GM19023 (cell line): ENCODE results near the gene USF3.
"Not testable (repeated sequence)": the region's sequence is repeated elsewhere in the genome, so short reads cannot be mapped to it uniquely, and the experiment has no call there.

Source experiments
- ATAC-seq: cut with Tn5 transposase; IDR thresholded peaks from one replicate; pipeline ENCODE4 v1.9.1; 2021; ENCODE audit warnings: mild to moderate bottlenecking, moderate library complexity; ENCODE audit not compliant: unreplicated experiment

Gene USF3

GRCh38 chr3:113654851-113655250, 41.6 kb downstream of the USF3 start:
- no peak for ATAC-seq

GRCh38 chr3:113654310-113654709, 42.1 kb downstream of the USF3 start:
- no peak for ATAC-seq

GRCh38 chr3:113649174-113649845, 47.1 kb downstream of the USF3 start:
- ATAC-seq, result no peak

GRCh38 chr3:113648524-113648923, 47.9 kb downstream of the USF3 start:
- ATAC-seq, result no peak

- ATAC-seq, result no peak
Observed at GRCh38 chr3:113643583-113643982, 52.9 kb downstream of the USF3 start.

GRCh38 chr3:113638910-113639309, 57.5 kb downstream of the USF3 start:
- ATAC-seq, result no peak

- no peak for ATAC-seq
Observed at GRCh38 chr3:113637756-113638155, 58.7 kb downstream of the USF3 start.

GRCh38 chr3:113636034-113636433, 60.4 kb downstream of the USF3 start:
- ATAC-seq, result not testable (repeated sequence)

- ATAC-seq, result no peak
Observed at GRCh38 chr3:113634782-113635474, 61.5 kb downstream of the USF3 start.

GRCh38 chr3:113631573-113631972, 64.9 kb downstream of the USF3 start:
- no peak for ATAC-seq

GRCh38 chr3:113630956-113631542, 65.4 kb downstream of the USF3 start:
- ATAC-seq, result no peak

GRCh38 chr3:113629584-113630421, 66.6 kb downstream of the USF3 start:
- no peak for ATAC-seq

- no peak for ATAC-seq
Observed at GRCh38 chr3:113628788-113629187, 67.7 kb downstream of the USF3 start.

GRCh38 chr3:113628316-113628715, 68.1 kb downstream of the USF3 start:
- no peak for ATAC-seq

- ATAC-seq, result no peak
Observed at GRCh38 chr3:113626503-113627371, 69.7 kb downstream of the USF3 start.

- ATAC-seq, result no peak
Observed at GRCh38 chr3:113625834-113626233, 70.6 kb downstream of the USF3 start.

GRCh38 chr3:113623811-113624210, 72.6 kb downstream of the USF3 start:
- ATAC-seq, result no peak

GRCh38 chr3:113623324-113623723, 73.1 kb downstream of the USF3 start:
- no peak for ATAC-seq

- ATAC-seq, result no peak
Observed at GRCh38 chr3:113620091-113620490, 76.4 kb downstream of the USF3 start.

GRCh38 chr3:113617726-113618125, 78.7 kb downstream of the USF3 start:
- no peak for ATAC-seq
